GM12891 (cell line): ENCODE results near the gene ITPR1.
"Not testable (repeated sequence)": the region's sequence is repeated elsewhere in the genome, so short reads cannot be mapped to it uniquely, and the experiment has no call there.

ENCODE experiments used
- DNase-seq: peaks from one replicate; pipeline ENCODE4 v3.0.0; 2011; ENCODE audit warnings: low spot score; ENCODE audit not compliant: insufficient read length
- FAIRE-seq: peaks from 2 replicates; lab custom pipeline; 2011; peaks lifted over from hg19 to GRCh38; lab: Jason Lieb, UNC
- PAX5 ChIP-seq: IDR thresholded peaks from 2 replicates; pipeline ENCODE4 v1.6.1; 2011; ENCODE audit warnings: low read length, moderate library complexity, mild to moderate bottlenecking; ENCODE audit not compliant: insufficient read depth, severe bottlenecking
- POLR2A ChIP-seq: IDR thresholded peaks from 2 replicates; pipeline ENCODE4 v1.6.1; 2011; ENCODE audit warnings: low read depth, low read length, control low read depth
- POLR2AphosphoS5 ChIP-seq: IDR thresholded peaks from 2 replicates; pipeline ENCODE4 v1.6.1; 2011; ENCODE audit warnings: low read depth, low read length, control low read depth
- POU2F2 ChIP-seq: IDR thresholded peaks from 2 replicates; pipeline ENCODE4 v1.6.1; 2011; ENCODE audit warnings: low read depth, mild to moderate bottlenecking, control low read depth, low read length, moderate library complexity
- SPI1 ChIP-seq: IDR thresholded peaks from 2 replicates; pipeline ENCODE4 v1.6.1; 2011; ENCODE audit warnings: low read depth, low read length, control low read depth
- TAF1 ChIP-seq: IDR thresholded peaks from 2 replicates; pipeline ENCODE4 v1.6.1; 2011; ENCODE audit warnings: low read depth, low read length, control low read depth

Gene ITPR1

GRCh38 chr3:4597208-4597985 is 104.2 kb downstream of the ITPR1 start:
- DNase-seq (no peak), FAIRE-seq (no peak)
- TF ChIP-seq POLR2AphosphoS5, result no peak
- TF ChIP-seq SPI1, result no peak
- TF ChIP-seq PAX5, result no peak
- no peak for TF ChIP-seq POLR2A
- TF ChIP-seq POU2F2, result no peak
- TF ChIP-seq TAF1, result no peak

- not testable (repeated sequence) for FAIRE-seq
Observed at GRCh38 chr3:4598232-4598631, 105.1 kb downstream of the ITPR1 start.

DNA sequence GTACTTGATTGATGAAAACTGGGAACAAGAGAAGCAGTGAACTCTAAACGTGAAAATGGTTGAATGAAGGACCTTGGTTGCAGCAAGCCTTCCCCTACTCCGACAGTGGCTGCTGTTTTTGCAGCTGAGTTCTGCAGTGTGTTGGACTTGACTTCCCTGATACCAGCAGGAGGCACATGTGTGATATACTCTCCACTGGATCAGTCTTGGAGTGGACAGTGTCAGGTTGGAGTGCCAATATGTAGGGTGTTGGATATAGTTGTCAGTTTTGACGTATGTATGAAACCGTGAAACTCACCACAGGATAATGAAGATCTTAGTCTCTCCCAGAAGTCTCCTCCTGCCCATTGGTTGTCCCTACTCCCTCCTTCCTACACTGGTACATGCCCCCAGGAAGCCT is 106.5 kb downstream of the ITPR1 start:
- no peak for FAIRE-seq
- DNase-seq, result no peak
- no peak for TF ChIP-seq POLR2A

More at GRCh38 chr3:4598232-4598631, 105.1 kb downstream of the ITPR1 start:
- not testable (repeated sequence) for DNase-seq

DNA sequence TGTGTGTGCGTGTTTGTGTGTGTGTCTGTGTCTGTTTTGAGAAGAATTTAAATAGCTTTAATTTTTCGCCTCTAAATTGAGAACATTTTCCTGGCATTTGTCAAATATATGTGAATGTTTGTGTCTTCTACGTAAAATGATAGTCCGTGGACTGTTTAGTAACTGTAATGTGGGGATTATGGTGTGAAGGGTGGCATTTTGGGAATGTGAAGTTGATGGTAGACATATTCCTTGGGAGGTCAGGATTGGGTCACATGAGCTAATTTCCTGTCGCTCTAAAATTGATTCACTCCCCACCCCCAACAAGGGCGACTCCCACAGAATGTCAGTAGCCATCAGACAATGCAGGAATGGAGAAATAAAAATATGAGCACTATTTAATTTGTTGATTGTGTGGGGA is 107.3 kb downstream of the ITPR1 start:
- DNase-seq (no peak), FAIRE-seq (no peak)
- TF ChIP-seq PAX5, result no peak
- no peak for TF ChIP-seq POU2F2
- no peak for TF ChIP-seq TAF1
- TF ChIP-seq POLR2A, result no peak
- TF ChIP-seq SPI1, result no peak
- TF ChIP-seq POLR2AphosphoS5, result no peak

- no peak for FAIRE-seq
- TF ChIP-seq SPI1, result no peak
- TF ChIP-seq POLR2A, result no peak
- TF ChIP-seq POLR2AphosphoS5, result no peak
- TF ChIP-seq POU2F2, result no peak
- no peak for TF ChIP-seq PAX5
- no peak for TF ChIP-seq TAF1
- no peak for DNase-seq
Observed at GRCh38 chr3:4601892-4602291, 108.7 kb downstream of the ITPR1 start.

- TF ChIP-seq SPI1 (no peak), TAF1 (no peak), PAX5 (no peak), POLR2AphosphoS5 (no peak), POU2F2 (no peak), POLR2A (no peak)
- FAIRE-seq, result no peak
- no peak for DNase-seq
Observed at GRCh38 chr3:4604693-4605092, 111.5 kb downstream of the ITPR1 start.

GRCh38 chr3:4606911-4607310 is 113.8 kb downstream of the ITPR1 start:
- FAIRE-seq, result no peak
- no peak for DNase-seq
- TF ChIP-seq TAF1 (no peak), SPI1 (no peak), POLR2A (no peak), POU2F2 (no peak), PAX5 (no peak), POLR2AphosphoS5 (no peak)

GRCh38 chr3:4613366-4613765 is 120.2 kb downstream of the ITPR1 start:
- no peak for TF ChIP-seq POU2F2
- TF ChIP-seq POLR2AphosphoS5, result no peak
- no peak for TF ChIP-seq PAX5
- no peak for TF ChIP-seq POLR2A
- TF ChIP-seq SPI1, result no peak
- TF ChIP-seq TAF1, result no peak
- DNase-seq, result no peak
- no peak for FAIRE-seq

DNA sequence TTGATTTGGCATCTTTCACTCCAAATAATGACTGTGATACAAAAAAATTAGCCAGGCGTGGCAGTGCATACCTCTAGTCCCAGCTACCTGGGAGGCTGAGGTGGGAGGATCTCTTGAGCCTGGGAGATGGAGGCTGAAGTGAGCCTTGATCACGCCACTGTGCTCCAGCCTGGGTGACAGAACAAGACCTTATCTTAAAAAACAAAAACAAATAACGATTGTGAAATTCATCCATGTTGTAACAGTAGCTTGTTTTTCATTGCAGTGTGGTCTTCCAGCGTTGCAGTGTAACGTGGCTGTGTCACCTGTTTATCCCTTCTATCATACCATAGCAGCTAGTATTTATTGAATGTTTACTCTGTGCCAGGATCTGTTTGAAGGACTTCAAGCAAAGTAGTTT is 120.9 kb downstream of the ITPR1 start:
- DNase-seq (no peak), FAIRE-seq (no peak)
- TF ChIP-seq POLR2A, result no peak
- TF ChIP-seq POU2F2, result no peak
- no peak for TF ChIP-seq PAX5
- TF ChIP-seq SPI1, result no peak
- TF ChIP-seq POLR2AphosphoS5, result no peak
- no peak for TF ChIP-seq TAF1

GRCh38 chr3:4614927-4615326 is 121.8 kb downstream of the ITPR1 start:
- FAIRE-seq (no peak), DNase-seq (no peak)
- TF ChIP-seq POLR2A, result no peak
- no peak for TF ChIP-seq PAX5
- no peak for TF ChIP-seq POU2F2
- TF ChIP-seq TAF1, result no peak

DNA sequence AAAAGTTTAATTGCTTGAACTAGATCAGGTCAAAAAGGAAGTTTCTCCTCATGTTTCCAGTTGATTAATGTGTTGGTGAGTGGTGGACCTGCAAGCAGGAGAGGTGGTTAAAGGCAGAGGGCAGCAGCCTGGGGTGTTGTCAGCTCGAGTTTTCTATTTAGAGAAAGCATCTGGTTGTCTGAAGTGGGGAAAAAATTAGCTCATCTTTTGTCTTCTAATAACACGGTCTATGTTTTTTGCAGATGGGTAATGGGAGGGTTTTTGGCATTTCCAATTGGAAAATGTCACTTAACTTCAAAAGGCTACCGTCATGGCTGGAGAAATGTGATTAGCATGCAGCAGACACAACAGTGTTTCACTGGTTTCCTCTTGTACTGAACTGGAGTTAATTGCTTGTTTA is 122.6 kb downstream of the ITPR1 start:
- DNase-seq (no peak), FAIRE-seq (no peak)
- no peak for TF ChIP-seq TAF1
- no peak for TF ChIP-seq PAX5
- TF ChIP-seq POLR2A, result no peak
- no peak for TF ChIP-seq SPI1
- no peak for TF ChIP-seq POLR2AphosphoS5
- no peak for TF ChIP-seq POU2F2
